GM12878 (cell line): ENCODE results near the gene SHROOM4.

Experiments
- CEBPB ChIP-seq, 2 experiments: fragments of 150-350 bp in 1 of 2; IDR thresholded peaks; 2 replicates each; pipeline ENCODE4 v1.6.1; 2012 to 2014; ENCODE audit warnings: low read depth in 2 of 2, low read length in 2 of 2, borderline replicate concordance in 1 of 2, inconsistent platforms in 1 of 2
- EP300 ChIP-seq, 2 experiments: fragments of 150-350 bp in 1 of 2; IDR thresholded peaks; 2 replicates each; pipeline ENCODE4 v1.6.1; 2011 to 2012; ENCODE audit warnings: low read depth in 2 of 2, low read length in 2 of 2, borderline replicate concordance in 1 of 2, improper control_type of control experiment in 1 of 2, inconsistent platforms in 1 of 2; ENCODE audit not compliant: control insufficient read depth in 1 of 2
- HDAC2 ChIP-seq: fragments of 200-600 bp; sonication (generic); IDR thresholded peaks from 2 replicates; pipeline ENCODE4 v1.6.1; 2017
- NR2C2 ChIP-seq: IDR thresholded peaks from 2 replicates; pipeline ENCODE4 v1.6.1; 2011; ENCODE audit warnings: borderline replicate concordance, low read depth; ENCODE audit not compliant: control insufficient read depth, insufficient read length
- NRF1 ChIP-seq: conservative IDR thresholded peaks from 2 replicates; pipeline ENCODE4 v1.6.1; 2011; ENCODE audit warnings: mild to moderate bottlenecking, low read depth, low read length, improper control_type of control experiment
- POLR2AphosphoS5 ChIP-seq: IDR thresholded peaks from 2 replicates; pipeline ENCODE4 v1.6.1; 2011; ENCODE audit warnings: mild to moderate bottlenecking, low read length, inconsistent platforms
- SIN3A ChIP-seq: IDR thresholded peaks from 2 replicates; pipeline ENCODE4 v1.6.1; 2012; ENCODE audit warnings: low read depth, low read length, improper control_type of control experiment
- SP1 ChIP-seq: IDR thresholded peaks from one replicate; pipeline ENCODE4 v1.6.1; 2011; ENCODE audit warnings: low read depth, low read length
- SUZ12 ChIP-seq: fragments of 200-600 bp; sonication (generic); IDR thresholded peaks from one replicate; pipeline ENCODE4 v1.6.1; 2018; ENCODE audit warnings: antibody characterized with exemption, mild to moderate bottlenecking; ENCODE audit not compliant: unreplicated experiment
- TF ChIP-seq, protein P1 (sequence below), 3 experiments: IDR thresholded peaks in 2 of 3; conservative IDR thresholded peaks in 1 of 3; 2 replicates each; pipeline ENCODE4 v1.5.1; 2011; ENCODE audit warnings: low read depth in 3 of 3, low read length in 3 of 3, mild to moderate bottlenecking in 3 of 3, control low read depth in 2 of 3, moderate library complexity in 2 of 3, inconsistent platforms in 1 of 3, mixed read lengths in 1 of 3; ENCODE audit not compliant: control insufficient read depth in 2 of 3, insufficient read depth in 1 of 3; ENCODE audit errors: extremely low read depth in 1 of 3
- TF ChIP-seq, protein P2 (sequence below): IDR thresholded peaks from 2 replicates; pipeline ENCODE4 v1.6.1; 2012; ENCODE audit warnings: low read depth, low read length, improper control_type of control experiment
- TF ChIP-seq, protein P3 (sequence below): IDR thresholded peaks from 2 replicates; pipeline ENCODE4 v1.6.1; 2011; ENCODE audit warnings: low read depth, low read length, improper control_type of control experiment, borderline replicate concordance
- TF ChIP-seq, protein P4 (sequence below): IDR thresholded peaks from 2 replicates; pipeline ENCODE4 v1.6.1; 2011; ENCODE audit warnings: borderline replicate concordance, low read depth, mild to moderate bottlenecking, moderate library complexity, mixed read lengths, low read length; ENCODE audit not compliant: insufficient read depth; ENCODE audit errors: extremely low read length
- TF ChIP-seq, protein P5 (sequence below): IDR thresholded peaks from 2 replicates; pipeline ENCODE4 v1.6.1; 2012; ENCODE audit warnings: low read depth, low read length, improper control_type of control experiment

DNA sequence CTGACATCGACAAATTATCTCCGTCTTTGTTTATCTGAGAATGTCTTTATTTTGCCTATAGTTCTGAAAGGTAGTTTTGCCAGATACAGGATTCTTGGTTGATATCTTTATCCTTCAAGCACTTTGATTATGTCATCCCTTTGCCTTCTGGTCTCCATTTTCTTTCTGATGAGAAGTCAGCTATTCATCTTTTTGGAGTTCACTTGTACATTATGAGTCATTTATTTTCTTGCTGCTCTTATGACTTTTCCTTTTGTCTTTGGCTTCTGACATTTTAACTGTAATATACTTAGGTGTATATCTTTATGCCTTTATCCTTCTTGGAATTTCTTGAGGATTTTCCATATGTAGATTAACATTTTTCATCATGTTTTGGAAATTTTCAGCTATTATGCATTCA lies 51.4 kb downstream of the SHROOM4 start:
- TF ChIP-seq, protein P1, sequence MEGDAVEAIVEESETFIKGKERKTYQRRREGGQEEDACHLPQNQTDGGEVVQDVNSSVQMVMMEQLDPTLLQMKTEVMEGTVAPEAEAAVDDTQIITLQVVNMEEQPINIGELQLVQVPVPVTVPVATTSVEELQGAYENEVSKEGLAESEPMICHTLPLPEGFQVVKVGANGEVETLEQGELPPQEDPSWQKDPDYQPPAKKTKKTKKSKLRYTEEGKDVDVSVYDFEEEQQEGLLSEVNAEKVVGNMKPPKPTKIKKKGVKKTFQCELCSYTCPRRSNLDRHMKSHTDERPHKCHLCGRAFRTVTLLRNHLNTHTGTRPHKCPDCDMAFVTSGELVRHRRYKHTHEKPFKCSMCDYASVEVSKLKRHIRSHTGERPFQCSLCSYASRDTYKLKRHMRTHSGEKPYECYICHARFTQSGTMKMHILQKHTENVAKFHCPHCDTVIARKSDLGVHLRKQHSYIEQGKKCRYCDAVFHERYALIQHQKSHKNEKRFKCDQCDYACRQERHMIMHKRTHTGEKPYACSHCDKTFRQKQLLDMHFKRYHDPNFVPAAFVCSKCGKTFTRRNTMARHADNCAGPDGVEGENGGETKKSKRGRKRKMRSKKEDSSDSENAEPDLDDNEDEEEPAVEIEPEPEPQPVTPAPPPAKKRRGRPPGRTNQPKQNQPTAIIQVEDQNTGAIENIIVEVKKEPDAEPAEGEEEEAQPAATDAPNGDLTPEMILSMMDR (IDR thresholded peaks at IDR 0.05 in 2 of 3, conservative IDR thresholded peaks at IDR 0.05 in 1 of 3; ENCODE audit: control insufficient read depth in 2 of 3, extremely low read depth in 1 of 3, insufficient read depth in 1 of 3, low read depth in 3 of 3, low read length in 3 of 3), result no peak
- TF ChIP-seq, protein P2, sequence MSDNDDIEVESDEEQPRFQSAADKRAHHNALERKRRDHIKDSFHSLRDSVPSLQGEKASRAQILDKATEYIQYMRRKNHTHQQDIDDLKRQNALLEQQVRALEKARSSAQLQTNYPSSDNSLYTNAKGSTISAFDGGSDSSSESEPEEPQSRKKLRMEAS, result no peak
- no peak for TF ChIP-seq POLR2AphosphoS5
- no peak for TF ChIP-seq CEBPB (IDR thresholded peaks at IDR 0.05; ENCODE audit: borderline replicate concordance in 1 of 2, low read depth in 2 of 2, low read length in 2 of 2)
- TF ChIP-seq NRF1, result no peak
- TF ChIP-seq, protein P3, sequence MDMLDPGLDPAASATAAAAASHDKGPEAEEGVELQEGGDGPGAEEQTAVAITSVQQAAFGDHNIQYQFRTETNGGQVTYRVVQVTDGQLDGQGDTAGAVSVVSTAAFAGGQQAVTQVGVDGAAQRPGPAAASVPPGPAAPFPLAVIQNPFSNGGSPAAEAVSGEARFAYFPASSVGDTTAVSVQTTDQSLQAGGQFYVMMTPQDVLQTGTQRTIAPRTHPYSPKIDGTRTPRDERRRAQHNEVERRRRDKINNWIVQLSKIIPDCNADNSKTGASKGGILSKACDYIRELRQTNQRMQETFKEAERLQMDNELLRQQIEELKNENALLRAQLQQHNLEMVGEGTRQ, result no peak
- TF ChIP-seq, protein P4, sequence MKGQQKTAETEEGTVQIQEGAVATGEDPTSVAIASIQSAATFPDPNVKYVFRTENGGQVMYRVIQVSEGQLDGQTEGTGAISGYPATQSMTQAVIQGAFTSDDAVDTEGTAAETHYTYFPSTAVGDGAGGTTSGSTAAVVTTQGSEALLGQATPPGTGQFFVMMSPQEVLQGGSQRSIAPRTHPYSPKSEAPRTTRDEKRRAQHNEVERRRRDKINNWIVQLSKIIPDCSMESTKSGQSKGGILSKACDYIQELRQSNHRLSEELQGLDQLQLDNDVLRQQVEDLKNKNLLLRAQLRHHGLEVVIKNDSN, result no peak
- no peak for TF ChIP-seq HDAC2
- TF ChIP-seq NR2C2, result no peak
- no peak for TF ChIP-seq SP1
- TF ChIP-seq SUZ12, result no peak
- no peak for TF ChIP-seq SIN3A
- TF ChIP-seq, protein P5, sequence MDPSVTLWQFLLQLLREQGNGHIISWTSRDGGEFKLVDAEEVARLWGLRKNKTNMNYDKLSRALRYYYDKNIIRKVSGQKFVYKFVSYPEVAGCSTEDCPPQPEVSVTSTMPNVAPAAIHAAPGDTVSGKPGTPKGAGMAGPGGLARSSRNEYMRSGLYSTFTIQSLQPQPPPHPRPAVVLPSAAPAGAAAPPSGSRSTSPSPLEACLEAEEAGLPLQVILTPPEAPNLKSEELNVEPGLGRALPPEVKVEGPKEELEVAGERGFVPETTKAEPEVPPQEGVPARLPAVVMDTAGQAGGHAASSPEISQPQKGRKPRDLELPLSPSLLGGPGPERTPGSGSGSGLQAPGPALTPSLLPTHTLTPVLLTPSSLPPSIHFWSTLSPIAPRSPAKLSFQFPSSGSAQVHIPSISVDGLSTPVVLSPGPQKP, result no peak
- TF ChIP-seq EP300 (IDR thresholded peaks at IDR 0.05; ENCODE audit: borderline replicate concordance in 1 of 2, control insufficient read depth in 1 of 2, low read depth in 2 of 2, low read length in 2 of 2), result no peak
